Measurements from ENCODE around the gene ZNF865. TPM values are rescaled to one million over a fixed set of nuclear protein-coding genes. Genes with fewer than 3 reads are reported as not detected.

The ZNF865 gene
- total and polyA plus RNA-seq, 10 donors: 4.8 to 23.3 (median 14.3) TPM

- no peak for DNase-seq
- H3K4me3 ChIP-seq: no peak overlapping the region
- WGBS, 5 donors: 56 to 92% (median 73%) methylated on average over 5 of the region's 5 CpGs
- H3K27me3 ChIP-seq (replicated peaks in 1 of 7): no peaks in the 10 kb centered on the region
- intact Hi-C loops (cut with DNase I; ENCODE audit: low total_unique reads): no loop called here
- H3K36me3 ChIP-seq: peaks cover 0 to 52% (median 18%) of the 10 kb centered on the region in 6 donors
- TF ChIP-seq CTCF (IDR thresholded peaks at IDR 0.05 in 8 of 11, conservative IDR thresholded peaks at IDR 0.05 in 3 of 11): no peak
- no peak for TF ChIP-seq POLR2AphosphoS5 (IDR thresholded peaks at IDR 0.05)
- TF ChIP-seq POLR2A (IDR thresholded peaks at IDR 0.05): no peak
- H3K4me1 ChIP-seq: peaks cover 36 to 92% (median 63%) of the 10 kb centered on the region in 6 donors
- H3K27ac ChIP-seq: peak overlapping the region in 3 of 8 donors; percentile 73 to 97 (median 73)
- no peaks in the 10 kb centered on the region for H3K9me3 ChIP-seq
Observed at GRCh38 chr19:55609326-55609725, 3.9 kb downstream of the ZNF865 start.

GRCh38 chr19:55611300-55611982, 6.0 kb downstream of the ZNF865 start:
- no peak for DNase-seq
- WGBS, 5 donors: 49 to 77% (median 72%) methylated on average over 14 to 15 of the region's 15 CpGs

GRCh38 chr19:55611983-55612645, 6.7 kb downstream of the ZNF865 start:
- DNase-seq: no peak
- intact Hi-C loops (cut with DNase I; ENCODE audit: low total_unique reads): no loop called here
- H3K36me3 ChIP-seq: peaks cover 0 to 75% (median 43%) of the 10 kb centered on the region in 6 donors
- H3K27ac ChIP-seq: peak overlapping the region; percentile 41 to 73 (median 66)
- TF ChIP-seq CTCF (IDR thresholded peaks at IDR 0.05 in 8 of 11, conservative IDR thresholded peaks at IDR 0.05 in 3 of 11) (no peak), POLR2AphosphoS5 (IDR thresholded peaks at IDR 0.05) (no peak), POLR2A (IDR thresholded peaks at IDR 0.05) (no peak)
- peak overlapping the region in 1 of 8 donors; percentile 24 for H3K4me3 ChIP-seq
- no peaks in the 10 kb centered on the region for H3K9me3 ChIP-seq
- no peaks in the 10 kb centered on the region for H3K27me3 ChIP-seq (replicated peaks in 1 of 7)
- H3K4me1 ChIP-seq: peaks cover 26 to 87% (median 44%) of the 10 kb centered on the region in 6 donors
- 54 to 70% (median 65%) methylated on average over 3 of the region's 3 CpGs for WGBS, 5 donors

More at GRCh38 chr19:55611300-55611982, 6.0 kb downstream of the ZNF865 start:
- peaks cover 32 to 87% (median 51%) of the 10 kb centered on the region in 6 donors for H3K4me1 ChIP-seq
- H3K36me3 ChIP-seq: peaks cover 0 to 73% (median 37%) of the 10 kb centered on the region in 6 donors
- no peaks in the 10 kb centered on the region for H3K27me3 ChIP-seq (replicated peaks in 1 of 7)
- peak overlapping the region in 1 of 8 donors; percentile 24 for H3K4me3 ChIP-seq
- intact Hi-C loops (cut with DNase I; ENCODE audit: low total_unique reads): no loop called here
- H3K9me3 ChIP-seq: no peaks in the 10 kb centered on the region
- TF ChIP-seq POLR2AphosphoS5 (IDR thresholded peaks at IDR 0.05) (peak in 2 of 3 donors; percentile 42 to 49), CTCF (IDR thresholded peaks at IDR 0.05 in 8 of 11, conservative IDR thresholded peaks at IDR 0.05 in 3 of 11) (no peak)
- peak overlapping the region; percentile 35 to 73 (median 66) for H3K27ac ChIP-seq

GRCh38 chr19:55613396-55613795, 7.9 kb downstream of the ZNF865 start:
- DNase-seq: peak; percentile 72
- no peaks in the 10 kb centered on the region for H3K9me3 ChIP-seq
- WGBS, 5 donors: 91 to 96% (median 95%) methylated on average over 10 to 27 of the region's 27 CpGs
- intact Hi-C loops (cut with DNase I; ENCODE audit: low total_unique reads): no loop called here
- TF ChIP-seq CTCF (IDR thresholded peaks at IDR 0.05 in 8 of 11, conservative IDR thresholded peaks at IDR 0.05 in 3 of 11) (no peak), POLR2AphosphoS5 (IDR thresholded peaks at IDR 0.05) (peak in 1 of 3 donors; percentile 47), POLR2A (IDR thresholded peaks at IDR 0.05) (no peak)
- H3K36me3 ChIP-seq: peaks cover 0 to 79% (median 48%) of the 10 kb centered on the region in 6 donors
- no peaks in the 10 kb centered on the region for H3K27me3 ChIP-seq (replicated peaks in 1 of 7)
- H3K4me3 ChIP-seq: no peak overlapping the region
- peaks cover 24 to 87% (median 37%) of the 10 kb centered on the region in 6 donors for H3K4me1 ChIP-seq
- H3K27ac ChIP-seq: peak overlapping the region in 2 of 8 donors; percentile 68 to 73
